ENCODE measurements around the gene MTERF4. TPM values are rescaled to one million over a fixed set of nuclear protein-coding genes. Genes with fewer than 3 reads are reported as not detected.
A peak's percentile ranks its signal among the peaks of the same experiment; 100 is the strongest.

MTERF4 gene
- total and polyA plus RNA-seq, 2 of the 4 experiments (the other 2 are of a cell fraction): 26.6 to 33.3 TPM

- DNase-seq (no peak), ATAC-seq (ENCODE audit: low read depth) (no peak)
- Histone ChIP-seq H2AK5ac (ENCODE audit: low read depth, low read length) (no peak overlapping the region), H3K4ac (ENCODE audit: low read depth, low read length) (no peak overlapping the region), H2BK120ac (ENCODE audit: low read depth, low read length) (no peak overlapping the region), H3K27ac (ENCODE audit: insufficient read depth, low read length) (no peak overlapping the region), H3K23ac (ENCODE audit: low read depth, low read length) (no peak overlapping the region), H4K8ac (ENCODE audit: low read depth in 2 of 2, low read length in 2 of 2) (no peak overlapping the region), H2BK15ac (ENCODE audit: low read depth, low read length) (no peak overlapping the region), H3K27me3 (ENCODE audit: control insufficient read depth, insufficient read depth, low read length) (no peaks in the 10 kb centered on the region), H3K4me3 (ENCODE audit: insufficient read depth, low read depth, low read length) (no peak overlapping the region), H2BK20ac (ENCODE audit: low read depth, low read length) (no peak overlapping the region), H3K36me3 (ENCODE audit: control insufficient read depth, insufficient read depth, low read length) (peaks cover 2% of the 10 kb centered on the region; the same call in 1 of the 2 replicates), H2AFZ (replicated peaks; ENCODE audit: low read length, poor library complexity) (peak overlapping the region; percentile 96), H4K20me1 (ENCODE audit: insufficient read depth, low read length) (peaks cover 14% of the 10 kb centered on the region), H3K56ac (ENCODE audit: extremely low read depth, insufficient read depth, low read length) (no peak overlapping the region), H3K9ac (ENCODE audit: low read depth, low read length) (peak overlapping the region; percentile 16; the same call in 1 of the 2 replicates), H3K4me2 (ENCODE audit: low read depth, low read length) (no peak overlapping the region), H2AK9ac (replicated peaks; ENCODE audit: low read depth, low read length, poor library complexity) (no peak overlapping the region), H4K5ac (ENCODE audit: low read depth, low read length) (no peak overlapping the region), H3K14ac (replicated peaks; ENCODE audit: low read depth, low read length) (no peak overlapping the region), H4K91ac (ENCODE audit: insufficient read depth, low read depth, low read length) (no peak overlapping the region), H3K9me3 (ENCODE audit: control insufficient read depth, insufficient read depth, low read length) (no peaks in the 10 kb centered on the region), H3K4me1 (ENCODE audit: control insufficient read depth, insufficient read depth, low read length) (peaks cover 7% of the 10 kb centered on the region; the same call in 1 of the 2 replicates), H3K79me1 (ENCODE audit: low read depth in 1 of 2, low read length in 2 of 2) (peaks cover 18 to 36% of the 10 kb centered on the region in 2 experiments), H3K18ac (ENCODE audit: low read depth, low read length) (no peak overlapping the region), H3K9me1 (ENCODE audit: insufficient read depth, low read length) (peaks cover 13% of the 10 kb centered on the region), H2BK5ac (ENCODE audit: low read depth, low read length, poor library complexity, severe bottlenecking) (no peak overlapping the region)
- no TSS peak for BruUV-seq (replicated peaks)
- intact Hi-C loops (cut with micrococcal nuclease) (loop anchor here (2.0 kb wide), 1 partner anchor 45 kb away; the partner anchor contains the start of gene MTERF4), dilution Hi-C loops (cut with HindIII; ENCODE audit: low sequenced_read_pairs, unreplicated experiment) (no loop called here), in situ Hi-C loops (cut with MboI; ENCODE audit: low sequenced_read_pairs) (no loop called here)
- WGBS, 2 experiments (ENCODE audit: extremely low coverage in 2 of 2, insufficient read length in 1 of 2): 100% methylated on average over 1 of the region's 4 CpGs; no CpG with 5 or more reads in 1 of the 2 experiments
- TF ChIP-seq CHD1 (IDR thresholded peaks at IDR 0.05; ENCODE audit: low read depth, low read length) (no peak), CTCF (conservative IDR thresholded peaks at IDR 0.05; ENCODE audit: low read depth, low read length) (no peak), CEBPB (IDR thresholded peaks at IDR 0.05; ENCODE audit: low read depth, low read length) (no peak), FOS (IDR thresholded peaks at IDR 0.05; ENCODE audit: low read depth, low read length) (no peak), RCOR1 (IDR thresholded peaks at IDR 0.05; ENCODE audit: insufficient replicate concordance, low read length) (no peak), RFX5 (IDR thresholded peaks at IDR 0.05; ENCODE audit: low read depth, low read length) (no peak), BHLHE40 (IDR thresholded peaks at IDR 0.05; ENCODE audit: low read depth, low read length) (no peak), SMC3 (IDR thresholded peaks at IDR 0.05; ENCODE audit: low read depth, low read length) (no peak), USF2 (IDR thresholded peaks at IDR 0.05; ENCODE audit: low read depth, low read length) (no peak), RAD21 (IDR thresholded peaks at IDR 0.05; ENCODE audit: low read length) (no peak), POLR2A (IDR thresholded peaks at IDR 0.05; ENCODE audit: low read depth, low read length) (no peak), ELK1 (IDR thresholded peaks at IDR 0.05; ENCODE audit: borderline replicate concordance, low read depth, low read length) (no peak), NFE2L2 (IDR thresholded peaks at IDR 0.05; ENCODE audit: low read depth, low read length) (no peak), MAZ (IDR thresholded peaks at IDR 0.05; ENCODE audit: borderline replicate concordance, low read depth, low read length) (no peak), MAFK (IDR thresholded peaks at IDR 0.05; ENCODE audit: low read depth, low read length) (no peak), MXI1 (IDR thresholded peaks at IDR 0.05; ENCODE audit: borderline replicate concordance, low read depth, low read length) (no peak)
- CTCF ChIA-PET: no interaction called here
- POLR2A ChIA-PET (ENCODE audit: unreplicated experiment): no interaction called here
Measured at GRCh38 chr2:241148239-241148638, 46.2 kb upstream of the MTERF4 start.

All from IMR-90 (cell line).